Upper lobe of right lung (tissue), 1 donor: ENCODE measurements around the gene RAD9A. TPM values are rescaled to one million over a fixed set of nuclear protein-coding genes. Genes with fewer than 3 reads are reported as not detected.
A peak's percentile ranks its signal among the peaks of the same experiment; 100 is the strongest.

Source experiments
- ATAC-seq: fragments of 200-7000 bp; cut with Tn5 transposase; one replicate; pipeline ENCODE4 v1.9.1; 2020; ENCODE audit warnings: mild to moderate bottlenecking, moderate library complexity
- DNase-seq: peaks from one replicate; pipeline ENCODE4 v3.0.0-alpha.2; 2020
- H3K27ac ChIP-seq: fragments of 200-600 bp; one replicate; pipeline ENCODE4 v1.8.0; 2022
- H3K27me3 ChIP-seq: fragments of 200-600 bp; one replicate; pipeline ENCODE4 v1.8.0; 2022; ENCODE audit warnings: mild to moderate bottlenecking
- H3K36me3 ChIP-seq: fragments of 200-600 bp; one replicate; pipeline ENCODE4 v1.8.0; 2022
- H3K4me1 ChIP-seq: fragments of 200-600 bp; one replicate; pipeline ENCODE4 v1.8.0; 2022
- H3K4me3 ChIP-seq: fragments of 200-600 bp; one replicate; pipeline ENCODE4 v1.8.0; 2022; ENCODE audit warnings: mild to moderate bottlenecking
- H3K9me3 ChIP-seq: fragments of 200-600 bp; one replicate; pipeline ENCODE4 v1.8.0; 2022
- CTCF ChIP-seq: fragments of 200-600 bp; IDR thresholded peaks from one replicate; pipeline ENCODE4 v1.8.0; 2022; ENCODE audit warnings: antibody characterized with exemption
- intact Hi-C: fragments of 100-400 bp; cut with DNase I; formaldehyde crosslinking; loops from one replicate; pipeline ENCODE4 v1.11.0; 2022
- total RNA-seq: library from RNA; stranded (reverse); fragmentation: NEBNext Ultra II Directional; extraction: Animal tissue kit (Norgen Biotek cat#: 25700); gene quantifications from one replicate; pipeline ENCODE4 v1.2.1, GENCODE V29; 2021
- donor health status: DM: no; HTN: yes; CAD: no; lungs with severe emphysema.

The RAD9A gene
- total RNA-seq, 1 donor from 2014 or later, result 20.7 TPM

- ATAC-seq, result no peak
- H3K4me3 ChIP-seq, result no peak overlapping the region
- no peak for TF ChIP-seq CTCF
- H3K36me3 ChIP-seq, result no peaks in the 10 kb centered on the region
- H3K9me3 ChIP-seq, result no peaks in the 10 kb centered on the region
- intact Hi-C loops, result no loop called here
- no peaks in the 10 kb centered on the region for H3K27me3 ChIP-seq
- peaks cover 60% of the 10 kb centered on the region for H3K4me1 ChIP-seq
- no peak for DNase-seq
- H3K27ac ChIP-seq, result no peak overlapping the region
These were observed 23.2 kb upstream of the RAD9A start for GRCh38 chr11:67368621-67369020.

- H3K27me3 ChIP-seq, result no peaks in the 10 kb centered on the region
- no peaks in the 10 kb centered on the region for H3K36me3 ChIP-seq
- intact Hi-C loops, result no loop called here
- no peak for ATAC-seq
- H3K4me1 ChIP-seq, result peaks cover 65% of the 10 kb centered on the region
- no peak for DNase-seq
- H3K27ac ChIP-seq, result no peak overlapping the region
- H3K9me3 ChIP-seq, result no peaks in the 10 kb centered on the region
- TF ChIP-seq CTCF, result no peak
- H3K4me3 ChIP-seq, result no peak overlapping the region
These were observed 22.5 kb upstream of the RAD9A start for GRCh38 chr11:67369275-67369674.

GRCh38 chr11:67369801-67370284, 21.9 kb upstream of the RAD9A start:
- intact Hi-C loops, result no loop called here
- no peak overlapping the region for H3K4me3 ChIP-seq
- no peak for DNase-seq
- peaks cover 71% of the 10 kb centered on the region for H3K4me1 ChIP-seq
- no peaks in the 10 kb centered on the region for H3K27me3 ChIP-seq
- no peaks in the 10 kb centered on the region for H3K9me3 ChIP-seq
- no peak overlapping the region for H3K27ac ChIP-seq
- TF ChIP-seq CTCF, result no peak
- H3K36me3 ChIP-seq, result no peaks in the 10 kb centered on the region
- ATAC-seq, result no peak

- intact Hi-C loops, result no loop called here
- Histone ChIP-seq H3K27me3 (no peaks in the 10 kb centered on the region), H3K9me3 (no peaks in the 10 kb centered on the region), H3K4me1 (peaks cover 71% of the 10 kb centered on the region), H3K36me3 (no peaks in the 10 kb centered on the region), H3K27ac (peak overlapping the region; percentile 91), H3K4me3 (no peak overlapping the region)
- no peak for TF ChIP-seq CTCF
- no peak for DNase-seq
- no peak for ATAC-seq
These were observed 21.3 kb upstream of the RAD9A start for GRCh38 chr11:67370351-67371076.

- intact Hi-C loops, result no loop called here
- peak; percentile 52 for TF ChIP-seq CTCF
- no peaks in the 10 kb centered on the region for H3K27me3 ChIP-seq
- ATAC-seq (peak; percentile 32), DNase-seq (peak; percentile 77)
- H3K9me3 ChIP-seq, result no peaks in the 10 kb centered on the region
- no peaks in the 10 kb centered on the region for H3K36me3 ChIP-seq
- peak overlapping the region; percentile 73 for H3K4me3 ChIP-seq
- H3K27ac ChIP-seq, result peak overlapping the region; percentile 91
- peaks cover 63% of the 10 kb centered on the region for H3K4me1 ChIP-seq
These were observed 20.4 kb upstream of the RAD9A start for GRCh38 chr11:67371189-67371910.
